IMR-90 (cell line): ENCODE measurements around the gene PTEN. TPM values are rescaled to one million over a fixed set of nuclear protein-coding genes. Genes with fewer than 3 reads are reported as not detected.

Experiments
- ATAC-seq: fragments of 200-7000 bp; cut with Tn5 transposase; 2 replicates; pipeline ENCODE4 v1.9.1; 2020; ENCODE audit warnings: low read depth, mild to moderate bottlenecking, moderate library complexity
- BruUV-seq: library from RNA; stranded (reverse); fragments of 400-500 nt; replicated peaks from 2 replicates; lab custom pipeline; 2021; lab: Mats Ljungman, UMichigan
- CTCF ChIA-PET: fragments of 300-600 bp; formaldehyde crosslinking; extraction: SDS; loops from one replicate; lab custom pipeline; 2021; ENCODE audit warnings: antibody characterized with exemption; lab: Yijun Ruan, JAX
- POLR2A ChIA-PET: fragments of 300-600 bp; sonication (Branson Sonifier 250); formaldehyde crosslinking; loops from one replicate; lab custom pipeline; 2022; ENCODE audit warnings: antibody characterized with exemption; ENCODE audit not compliant: unreplicated experiment; lab: Charles Lee
- DNase-seq: peaks from one replicate; pipeline ENCODE4 v3.0.0; 2013
- H2AFZ ChIP-seq: replicated peaks from 2 replicates; pipeline ENCODE3; 2013; ENCODE audit warnings: low read length, mild to moderate bottlenecking; ENCODE audit not compliant: poor library complexity
- H2AK5ac ChIP-seq: 2 replicates; pipeline ENCODE4 v1.6.1; 2013; ENCODE audit warnings: low read depth, low read length, inconsistent platforms
- H2AK9ac ChIP-seq: replicated peaks from 2 replicates; pipeline ENCODE3; 2013; ENCODE audit warnings: mild to moderate bottlenecking, low read depth, low read length, moderate library complexity; ENCODE audit not compliant: poor library complexity
- H2BK120ac ChIP-seq: 2 replicates; pipeline ENCODE4 v1.6.1; 2013; ENCODE audit warnings: low read depth, low read length, inconsistent platforms
- H2BK15ac ChIP-seq: 3 replicates; pipeline ENCODE4 v1.6.1; 2013; ENCODE audit warnings: low read depth, low read length, inconsistent platforms
- H2BK20ac ChIP-seq: 2 replicates; pipeline ENCODE4 v1.6.1; 2013; ENCODE audit warnings: low read depth, mild to moderate bottlenecking, inconsistent platforms, low read length, moderate library complexity
- H2BK5ac ChIP-seq: 2 replicates; pipeline ENCODE4 v1.6.1; 2013; ENCODE audit warnings: mild to moderate bottlenecking, low read depth, low read length, inconsistent platforms; ENCODE audit not compliant: poor library complexity, severe bottlenecking
- H3K14ac ChIP-seq: replicated peaks from 2 replicates; pipeline ENCODE4 v1.6.1; 2013; ENCODE audit warnings: low read depth, low read length, inconsistent platforms
- H3K18ac ChIP-seq: 2 replicates; pipeline ENCODE4 v1.6.1; 2013; ENCODE audit warnings: low read depth, low read length, control low read depth
- H3K23ac ChIP-seq: 2 replicates; pipeline ENCODE4 v1.6.1; 2013; ENCODE audit warnings: low read depth, low read length, inconsistent platforms
- H3K27ac ChIP-seq: 2 replicates; pipeline ENCODE4 v1.5.1; 2013; ENCODE audit warnings: mild to moderate bottlenecking, control low read depth, low read length; ENCODE audit not compliant: insufficient read depth
- H3K27me3 ChIP-seq: 2 replicates; pipeline ENCODE4 v1.6.1; 2013; ENCODE audit warnings: low read length; ENCODE audit not compliant: control insufficient read depth, insufficient read depth
- H3K36me3 ChIP-seq: 2 replicates; pipeline ENCODE4 v1.6.1; 2013; ENCODE audit warnings: low read length, mixed read lengths; ENCODE audit not compliant: control insufficient read depth, insufficient read depth
- H3K4ac ChIP-seq: 2 replicates; pipeline ENCODE4 v1.6.1; 2013; ENCODE audit warnings: low read depth, low read length, inconsistent platforms
- H3K4me1 ChIP-seq: 2 replicates; pipeline ENCODE4 v1.6.1; 2013; ENCODE audit warnings: low read length, mixed read lengths; ENCODE audit not compliant: control insufficient read depth, insufficient read depth
- H3K4me2 ChIP-seq: 2 replicates; pipeline ENCODE4 v1.6.1; 2013; ENCODE audit warnings: low read depth, mild to moderate bottlenecking, control low read depth, low read length, moderate library complexity
- H3K4me3 ChIP-seq: 2 replicates; pipeline ENCODE4 v1.5.1; 2013; ENCODE audit warnings: low read depth, mild to moderate bottlenecking, control low read depth, low read length, moderate library complexity; ENCODE audit not compliant: insufficient read depth
- H3K56ac ChIP-seq: 2 replicates; pipeline ENCODE4 v1.6.1; 2013; ENCODE audit warnings: low read length, inconsistent platforms; ENCODE audit not compliant: insufficient read depth; ENCODE audit errors: extremely low read depth
- H3K79me1 ChIP-seq, 2 experiments: 2 replicates each; pipeline ENCODE4 v1.6.1; 2013; ENCODE audit warnings: low read length in 2 of 2, inconsistent platforms in 1 of 2, low read depth in 1 of 2
- H3K9ac ChIP-seq: 2 replicates; pipeline ENCODE4 v1.6.1; 2013; ENCODE audit warnings: low read depth, low read length, control low read depth
- H3K9me1 ChIP-seq: 2 replicates; pipeline ENCODE4 v1.6.1; 2013; ENCODE audit warnings: low read length, inconsistent platforms; ENCODE audit not compliant: insufficient read depth
- H3K9me3 ChIP-seq: 2 replicates; pipeline ENCODE4 v1.6.1; 2013; ENCODE audit warnings: low read length; ENCODE audit not compliant: control insufficient read depth, insufficient read depth
- H4K20me1 ChIP-seq: 2 replicates; pipeline ENCODE4 v1.6.1; 2013; ENCODE audit warnings: low read length, inconsistent platforms; ENCODE audit not compliant: insufficient read depth
- H4K5ac ChIP-seq: 2 replicates; pipeline ENCODE4 v1.6.1; 2013; ENCODE audit warnings: mild to moderate bottlenecking, low read depth, low read length, control low read depth
- H4K8ac ChIP-seq, 2 experiments: 2 replicates each; pipeline ENCODE4 v1.6.1; 2013; ENCODE audit warnings: low read depth in 2 of 2, low read length in 2 of 2, control low read depth in 1 of 2, inconsistent platforms in 1 of 2
- H4K91ac ChIP-seq: 2 replicates; pipeline ENCODE4 v1.6.1; 2013; ENCODE audit warnings: low read depth, low read length, inconsistent platforms; ENCODE audit not compliant: insufficient read depth
- FOS ChIP-seq: fragments of 150-350 bp; IDR thresholded peaks from 2 replicates; pipeline ENCODE4 v1.6.1; 2016; ENCODE audit warnings: low read depth, low read length
- MAFK ChIP-seq: IDR thresholded peaks from 2 replicates; pipeline ENCODE4 v1.6.1; 2012; ENCODE audit warnings: low read depth, low read length, improper control_type of control experiment
- WGBS, 2 experiments: methylation state at CpG; one replicate each; pipeline versions ENCODE4 v1.1.5 to v1.1.7; 2013; ENCODE audit warnings: missing lambda C conversion rate in 2 of 2; ENCODE audit not compliant: insufficient read length in 1 of 2; ENCODE audit errors: extremely low coverage in 2 of 2; 5-methylcytosine and 5-hydroxymethylcytosine counted together
- dilution Hi-C: fragments of 300-500 bp; cut with HindIII; formaldehyde crosslinking; loops from one replicate; pipeline ENCODE4 v1.14.3; 2018; ENCODE audit warnings: low sequenced_read_pairs; ENCODE audit not compliant: unreplicated experiment
- in situ Hi-C: fragments of 300-500 bp; cut with MboI; formaldehyde crosslinking; loops from 3 replicates; pipeline ENCODE4 v1.14.3; 2019; ENCODE audit warnings: low sequenced_read_pairs, inconsistent platforms, mixed read lengths
- intact Hi-C: fragments of 100-400 bp; cut with micrococcal nuclease; formaldehyde crosslinking; loops from 2 replicates; pipeline ENCODE4 v1.10.0; 2022
- polyA plus RNA-seq, 3 experiments: library from polyadenylated mRNA; depleted of rRNA; stranded (reverse); fragments of >200 nt; gene quantifications; 2 replicates each; pipeline ENCODE4 v1.2.3, GENCODE V29; 2012; ENCODE audit warnings: low replicate concordance in 1 of 3
- total RNA-seq: library from RNA; depleted of rRNA; stranded (reverse); fragments of >200 nt; gene quantifications from 2 replicates; pipeline ENCODE4 v1.2.3, GENCODE V29; 2012

Gene PTEN
- total and polyA plus RNA-seq, 2 of the 4 experiments (the other 2 are of a cell fraction) = 12.0 to 38.9 TPM

- H3K4me3 ChIP-seq = no peak overlapping the region
- no peak overlapping the region for H4K8ac ChIP-seq
- no peak overlapping the region for H3K9ac ChIP-seq
- no peak for ATAC-seq
- in situ Hi-C loops = no loop called here
- ChIA-PET CTCF (no interaction called here), POLR2A (no interaction called here)
- peaks cover 5% of the 10 kb centered on the region; the same call in 1 of the 2 replicates for H3K36me3 ChIP-seq
- no peaks in the 10 kb centered on the region for H3K9me3 ChIP-seq
- no TSS peak for BruUV-seq
- no peaks in the 10 kb centered on the region; the same call in 1 of the 2 replicates for H3K4me1 ChIP-seq
- H2AFZ ChIP-seq = no peak overlapping the region
- H2BK5ac ChIP-seq = peak overlapping the region; percentile 13
- no peak overlapping the region for H2BK15ac ChIP-seq
- WGBS, 2 experiments = no CpG with 5 or more reads among the region's 9 CpGs
- H3K23ac ChIP-seq = no peak overlapping the region
- H3K4me2 ChIP-seq = no peak overlapping the region
- peak; percentile 81 for TF ChIP-seq MAFK
- TF ChIP-seq FOS = no peak
- H3K27me3 ChIP-seq = no peaks in the 10 kb centered on the region
- no peak overlapping the region for H3K56ac ChIP-seq
- 0 out of 2 replicates have a peak, but pooled peaks cover 3% of the 10 kb centered on the region for H3K9me1 ChIP-seq
- peaks cover 28% of the 10 kb centered on the region for H4K20me1 ChIP-seq
- H3K4ac ChIP-seq = no peak overlapping the region
- no peak overlapping the region for H3K18ac ChIP-seq
- no peak overlapping the region for H4K91ac ChIP-seq
- intact Hi-C loops = no loop called here
- no peak overlapping the region for H2BK120ac ChIP-seq
- H2BK20ac ChIP-seq = no peak overlapping the region
- H3K79me1 ChIP-seq = peaks cover 2 to 24% of the 10 kb centered on the region in 2 experiments; a peak in 2 of 4 replicates
- no peak overlapping the region for H2AK5ac ChIP-seq
- H4K5ac ChIP-seq = no peak overlapping the region
- no peak for DNase-seq
- dilution Hi-C loops = no loop called here
- no peak overlapping the region for H2AK9ac ChIP-seq
- H3K14ac ChIP-seq = no peak overlapping the region
- no peak overlapping the region for H3K27ac ChIP-seq
These were observed 15.4 kb downstream of the PTEN start for GRCh38 chr10:87878664-87879459.
